HL-60/S4 treated with phorbol 12-myristate 13-acetate at 8.2 ng/mL for 4 days and 3 days (cell line): ENCODE results near the gene FAM78B.

Source experiments
- in situ Hi-C: fragments of 300-500 bp; cut with MboI; formaldehyde crosslinking; loops from 2 replicates; pipeline ENCODE4 v1.15.0; 2022; ENCODE audit warnings: low sequenced_read_pairs

The FAM78B gene

GRCh38 chr1:166166698-166167571, at the start of gene FAM78B:
Gene FAM78B, minus strand, starts transcription at chr1:166167001. Its CDS starts 753 bp downstream, at chr1:166166248.
- in situ Hi-C loops, result no loop called here

DNA sequence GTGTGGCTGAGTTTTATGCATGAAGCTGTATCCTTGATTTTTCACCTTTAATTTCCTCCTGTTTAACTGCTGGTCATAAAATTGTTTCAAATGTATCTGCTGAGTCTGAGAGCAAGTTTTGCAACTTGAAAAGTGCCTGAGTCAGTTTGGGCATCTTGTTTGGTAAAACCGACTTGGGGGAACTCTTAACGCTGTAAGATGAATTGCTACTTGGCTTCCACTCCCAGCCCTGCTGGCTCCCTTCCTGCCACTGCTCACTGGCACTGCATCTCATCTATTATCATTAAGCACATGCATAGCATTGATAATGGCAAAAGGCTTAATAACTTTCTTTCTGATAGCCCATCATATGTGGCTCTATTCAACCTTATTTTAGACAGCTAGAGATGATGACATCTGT, 35.7 kb upstream of the FAM78B start:
- in situ Hi-C loops, result no loop called here

- in situ Hi-C loops, result no loop called here
These were observed 33.9 kb upstream of the FAM78B start for GRCh38 chr1:166200743-166201142.

DNA sequence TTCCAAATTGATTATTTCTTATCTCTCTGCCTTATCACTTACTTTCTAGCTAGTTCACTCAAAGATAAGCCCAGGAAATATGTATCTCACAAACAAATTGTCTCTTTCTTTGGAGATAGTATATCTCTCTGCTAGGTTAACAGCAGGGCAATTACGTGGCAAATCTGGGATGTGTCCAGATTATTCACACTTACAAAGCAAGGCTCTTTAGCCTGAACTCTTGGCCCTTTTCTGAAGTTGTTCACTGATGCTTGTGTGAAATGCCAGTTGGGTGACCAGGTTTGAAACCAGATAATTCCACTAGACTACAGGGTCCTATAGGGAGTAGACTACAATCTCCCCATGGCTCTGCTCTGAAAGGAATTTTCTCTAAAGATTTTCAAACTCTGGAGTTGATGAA, 30.8 kb upstream of the FAM78B start:
- in situ Hi-C loops, result no loop called here

DNA sequence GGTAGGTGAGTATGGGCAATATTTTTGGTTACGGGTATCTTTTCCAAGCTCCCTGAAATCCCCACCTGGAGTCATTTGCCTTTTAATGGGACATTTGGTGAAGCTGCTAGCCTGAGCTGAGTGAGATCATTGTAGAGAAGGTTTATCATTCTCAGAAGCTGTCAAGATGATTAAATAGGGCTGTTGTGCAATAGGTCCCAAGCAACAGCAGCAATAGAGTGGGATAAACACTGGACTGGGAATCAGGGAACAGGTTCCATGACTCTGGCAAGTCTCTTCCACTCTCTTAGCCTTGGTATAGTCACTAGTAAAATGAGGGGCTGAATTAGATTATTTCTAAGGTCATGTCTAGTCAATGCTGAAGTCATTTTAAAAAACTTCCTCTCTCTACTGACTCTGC, 30.3 kb upstream of the FAM78B start:
- in situ Hi-C loops, result no loop called here

GRCh38 chr1:166193057-166193698, 26.4 kb upstream of the FAM78B start:
- in situ Hi-C loops, result no loop called here

DNA sequence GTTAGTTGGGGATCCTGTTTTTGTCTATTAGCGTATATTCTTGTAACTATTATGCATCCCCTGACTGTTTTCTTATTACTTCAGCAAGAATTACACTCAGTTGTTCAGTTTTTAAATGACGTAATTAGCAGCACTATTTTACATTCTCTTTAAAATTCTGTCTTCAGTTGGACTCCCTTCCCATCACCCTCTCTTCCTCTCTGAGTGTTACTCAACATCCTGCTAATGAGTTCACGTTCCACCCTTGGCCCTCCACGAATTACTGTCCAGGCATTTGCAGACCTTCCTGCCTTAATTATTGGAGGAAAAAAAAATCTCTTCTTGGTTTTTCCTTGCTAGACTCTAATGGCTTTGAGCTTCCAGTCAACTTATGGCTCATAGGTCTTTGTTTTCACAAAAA, 23.6 kb upstream of the FAM78B start:
- in situ Hi-C loops, result no loop called here

DNA sequence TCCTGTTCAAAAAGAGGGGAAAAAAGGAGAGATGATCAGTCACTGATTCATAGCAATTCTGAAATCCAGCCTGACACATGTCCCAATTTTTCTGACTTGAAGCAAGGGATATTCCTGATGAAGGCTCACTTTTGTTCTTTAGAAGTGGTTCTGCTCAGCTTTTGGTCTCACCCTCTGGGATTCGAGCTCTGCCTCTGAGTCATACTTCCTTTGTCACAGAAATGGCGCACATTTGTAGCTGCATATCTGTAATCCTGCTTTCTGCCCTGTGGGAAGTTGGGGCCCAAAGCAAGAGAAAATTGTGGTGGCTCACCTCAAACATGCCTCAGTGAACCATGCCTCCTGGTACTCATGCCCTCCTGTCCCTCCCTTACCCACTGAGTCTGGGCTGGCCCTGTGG, 22.3 kb upstream of the FAM78B start:
- in situ Hi-C loops, result no loop called here

DNA sequence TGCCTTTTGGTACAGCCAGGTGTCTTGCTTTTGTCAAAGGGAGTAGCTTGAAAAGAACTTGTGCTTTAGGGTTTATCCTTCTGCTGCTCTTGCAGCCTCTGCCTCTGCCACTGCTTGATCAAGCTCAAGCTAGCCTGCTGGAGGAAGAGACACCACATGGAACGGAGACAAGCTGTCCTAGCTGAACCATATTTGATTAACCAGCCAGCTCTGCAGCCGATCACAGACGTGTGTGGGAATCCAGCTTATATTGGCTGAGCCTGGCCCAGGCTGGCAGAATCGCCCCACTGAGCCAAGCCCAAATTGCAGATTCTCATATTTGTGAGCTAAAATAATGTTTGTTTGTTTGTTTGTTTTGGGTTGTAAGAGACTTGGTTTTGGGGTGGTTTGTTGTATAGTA, 18.7 kb upstream of the FAM78B start:
- in situ Hi-C loops, result no loop called here

DNA sequence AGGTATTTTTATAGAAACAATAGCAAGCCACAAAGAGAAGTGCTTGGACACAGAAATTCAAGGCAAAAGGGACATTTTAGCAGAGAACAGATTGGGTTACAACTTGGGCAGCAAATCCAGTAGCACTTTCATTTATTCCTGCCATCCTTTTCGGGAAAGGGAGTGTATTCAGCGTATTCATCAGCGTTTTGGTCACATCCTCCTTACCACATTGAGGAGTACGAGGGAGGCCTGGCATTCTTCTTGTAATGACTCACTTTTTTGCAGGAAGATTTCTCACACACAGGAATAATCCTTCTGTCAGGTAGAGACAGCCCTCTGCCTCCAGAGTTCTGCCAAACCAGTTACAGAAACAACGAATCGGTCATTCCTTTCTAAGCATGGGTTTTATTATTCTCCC, 18.1 kb upstream of the FAM78B start:
- in situ Hi-C loops, result no loop called here

GRCh38 chr1:166184012-166184411, 17.2 kb upstream of the FAM78B start:
- in situ Hi-C loops, result no loop called here

DNA sequence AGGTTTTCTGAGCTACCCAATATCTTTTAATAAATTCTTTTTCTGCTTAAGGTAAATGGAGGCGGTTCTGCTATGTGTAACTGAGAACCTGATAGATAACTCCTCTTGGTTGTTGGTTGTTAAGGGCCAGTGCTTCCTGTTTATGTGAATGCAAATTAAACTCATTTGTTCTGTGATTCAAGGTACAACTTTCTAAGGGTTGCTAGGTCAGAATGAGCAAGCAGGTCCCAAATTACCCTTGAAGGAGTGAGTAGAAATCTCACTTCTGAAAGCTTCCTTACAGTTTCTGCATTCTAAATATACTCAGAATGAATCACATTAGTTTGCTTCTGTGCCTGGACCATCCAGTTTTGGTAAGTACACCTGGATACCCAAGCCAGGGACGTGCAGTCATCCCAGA, 15.5 kb upstream of the FAM78B start:
- in situ Hi-C loops, result no loop called here

DNA sequence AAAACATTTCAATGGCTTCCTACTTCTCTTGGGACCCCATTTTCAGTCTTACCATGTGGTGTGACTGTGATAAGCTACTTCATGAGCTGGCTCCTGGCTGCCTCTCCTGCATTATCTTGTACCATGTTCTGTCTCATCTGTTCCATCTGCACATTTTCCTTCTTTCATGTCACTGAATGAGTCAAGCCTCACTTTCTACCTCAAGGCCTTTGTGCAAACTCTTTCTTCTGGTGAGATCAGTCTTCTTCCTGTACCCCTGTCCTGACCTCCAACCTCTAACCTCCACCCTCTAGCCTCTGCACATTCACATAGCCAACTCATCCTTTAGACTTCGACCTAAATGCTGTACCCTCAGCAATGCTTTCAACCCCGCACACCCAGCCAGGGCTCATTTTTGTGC, 9.6 kb upstream of the FAM78B start:
- in situ Hi-C loops, result no loop called here

DNA sequence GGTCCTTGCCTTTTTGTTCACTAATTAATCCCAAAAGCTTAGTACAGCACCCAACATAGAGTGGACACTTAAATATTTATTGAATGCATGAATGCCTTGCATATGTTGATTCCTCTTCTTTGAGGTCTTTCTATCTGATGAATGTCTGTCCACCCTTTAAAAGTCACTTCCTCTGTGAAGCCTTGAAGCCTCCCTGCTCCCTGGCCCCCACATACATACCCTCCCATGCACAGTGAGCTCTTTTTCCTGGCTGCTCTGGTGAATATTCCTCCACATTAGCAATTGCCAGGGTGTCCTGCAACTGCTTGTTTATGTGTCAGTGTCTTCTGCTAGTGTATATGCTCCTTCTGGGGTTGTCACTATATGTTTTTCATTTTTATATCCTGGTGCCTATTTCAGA, 8.2 kb upstream of the FAM78B start:
- in situ Hi-C loops, result no loop called here

DNA sequence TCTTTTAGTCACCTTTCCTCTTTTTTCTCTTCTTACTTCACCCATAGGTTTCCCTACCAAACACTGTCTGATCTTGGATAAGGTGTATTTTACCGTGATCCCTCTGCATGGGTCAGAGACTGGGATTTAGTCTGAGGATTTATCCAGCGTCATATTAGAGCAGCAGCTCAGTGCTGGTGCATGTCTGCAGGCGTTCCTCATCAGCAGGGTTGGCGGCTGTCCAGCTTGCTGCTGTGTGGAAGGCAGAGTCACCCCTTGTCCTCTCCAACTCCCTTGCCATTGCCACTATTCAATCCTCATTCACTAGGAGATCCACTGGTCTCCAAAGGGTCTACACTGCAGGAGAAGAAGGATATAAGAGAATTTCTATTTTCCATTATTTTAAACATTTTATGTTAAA, 7.3 kb upstream of the FAM78B start:
- in situ Hi-C loops, result no loop called here

- in situ Hi-C loops, result no loop called here
These were observed 5.3 kb upstream of the FAM78B start for GRCh38 chr1:166172106-166172505.

- in situ Hi-C loops, result no loop called here
These were observed 3.9 kb upstream of the FAM78B start for GRCh38 chr1:166170726-166171125.

GRCh38 chr1:166170075-166170474, 3.3 kb upstream of the FAM78B start:
- in situ Hi-C loops, result no loop called here

DNA sequence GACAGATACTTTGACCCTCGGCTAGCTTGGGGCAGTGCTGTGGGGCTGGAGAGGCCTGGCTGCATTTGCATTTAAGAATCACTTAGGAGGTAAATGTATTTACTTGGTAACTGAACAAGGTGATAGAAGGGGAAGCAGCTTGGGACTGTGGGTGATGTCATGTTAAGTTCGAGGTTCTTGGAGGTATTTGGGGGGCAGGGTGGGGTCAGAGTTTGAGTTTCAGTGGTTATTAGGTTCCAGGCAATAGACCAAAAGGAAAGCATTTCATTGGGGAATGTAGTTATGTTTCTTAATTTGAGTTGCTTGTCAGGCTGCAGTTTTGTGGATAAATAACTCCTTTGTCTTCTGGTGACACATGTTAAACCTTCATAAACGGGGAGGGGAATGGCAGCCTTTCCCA, 2.4 kb upstream of the FAM78B start:
- in situ Hi-C loops, result no loop called here

DNA sequence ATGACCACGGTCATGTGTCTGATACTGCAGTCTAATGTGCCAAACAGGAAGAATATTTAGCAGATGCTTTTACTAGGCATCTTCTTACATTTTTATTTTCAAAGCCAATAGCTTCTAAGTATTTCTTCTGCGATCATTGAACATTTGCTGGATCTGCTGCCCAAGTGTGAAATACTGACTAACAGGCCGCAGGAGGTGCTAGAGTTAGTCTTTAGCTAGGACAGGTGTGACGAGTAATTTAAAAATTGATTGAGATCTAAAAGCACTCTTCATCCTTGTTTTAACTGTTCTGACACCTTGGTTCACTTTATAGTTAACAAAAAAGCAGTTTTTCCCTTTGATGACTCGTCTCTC, 748 bp upstream of the FAM78B start:
- in situ Hi-C loops, result no loop called here

- in situ Hi-C loops, result no loop called here
These were observed 488 bp downstream of the FAM78B start for GRCh38 chr1:166166329-166166697.

DNA sequence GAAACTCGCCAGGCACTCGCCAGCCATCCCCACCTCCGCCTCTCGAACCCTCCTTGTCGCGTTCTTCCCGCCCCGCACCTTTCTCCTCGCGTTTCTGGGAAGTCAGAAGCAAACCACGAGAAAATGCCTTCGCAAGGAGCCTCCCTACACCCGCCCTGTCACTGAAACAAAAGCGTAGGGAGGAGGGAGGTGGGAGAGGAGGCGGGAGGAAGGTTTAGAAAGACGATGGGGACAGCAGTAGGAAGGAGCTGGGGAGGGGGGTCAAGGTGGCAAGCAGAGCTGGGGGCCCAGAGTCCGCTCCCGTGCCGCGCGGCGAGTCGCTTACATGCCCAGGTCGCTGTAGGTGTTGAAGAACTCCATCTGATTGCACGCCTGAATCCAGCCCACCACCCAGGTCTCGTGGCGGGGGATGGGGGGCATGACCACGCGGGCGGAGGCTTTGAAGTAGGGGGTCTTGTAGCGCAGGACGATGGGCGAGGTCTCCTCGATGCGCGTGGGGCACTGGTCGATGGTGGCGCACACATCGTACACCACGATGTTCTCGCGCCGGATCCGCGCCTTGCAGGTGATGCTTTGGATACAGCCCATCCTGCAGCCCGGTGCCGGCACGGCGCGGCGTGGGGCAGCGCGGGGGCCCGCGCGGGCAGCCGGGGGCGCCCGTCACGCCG, 1.0 kb downstream of the FAM78B start:
- in situ Hi-C loops, result no loop called here
